WI38 (cell line): ENCODE results near the gene LSM14A.

Source experiments
- H3K4me3 ChIP-seq: 2 replicates; pipeline ENCODE4 v1.5.1; 2011; ENCODE audit warnings: low read depth, mild to moderate bottlenecking, control low read depth, low read length
- CTCF ChIP-seq: IDR thresholded peaks from 2 replicates; pipeline ENCODE4 v1.5.1; 2012; ENCODE audit warnings: low read depth, mild to moderate bottlenecking, control low read depth, low read length

LSM14A gene

GRCh38 chr19:34263745-34264237, 91.5 kb downstream of the LSM14A start:
- no peak for TF ChIP-seq CTCF
- H3K4me3 ChIP-seq: no peak overlapping the region

- H3K4me3 ChIP-seq: no peak overlapping the region
- no peak for TF ChIP-seq CTCF
These were observed 92.9 kb downstream of the LSM14A start for GRCh38 chr19:34265221-34265650.

GRCh38 chr19:34269081-34269480, 96.8 kb downstream of the LSM14A start:
- no peak overlapping the region for H3K4me3 ChIP-seq
- TF ChIP-seq CTCF: no peak

GRCh38 chr19:34269489-34269888, 97.2 kb downstream of the LSM14A start:
- H3K4me3 ChIP-seq: no peak overlapping the region
- no peak for TF ChIP-seq CTCF

- H3K4me3 ChIP-seq: 0 out of 2 replicates have a peak overlapping the region, but pooled peaks have one; percentile 10
- TF ChIP-seq CTCF: no peak
These were observed 97.8 kb downstream of the LSM14A start for GRCh38 chr19:34269968-34270621.

- no peak for TF ChIP-seq CTCF
- H3K4me3 ChIP-seq: no peak overlapping the region
These were observed 100.8 kb downstream of the LSM14A start for GRCh38 chr19:34273121-34273520.

GRCh38 chr19:34274284-34274826, 102.1 kb downstream of the LSM14A start:
- TF ChIP-seq CTCF: no peak
- H3K4me3 ChIP-seq: peak overlapping the region; percentile 3
